Fibroblast of pulmonary artery (primary cell): ENCODE measurements around the gene N4BP3.
"Not testable (repeated sequence)": the region's sequence is repeated elsewhere in the genome, so short reads cannot be mapped to it uniquely, and the experiment has no call there.

Experiments
- DNase-seq: peaks from one replicate; pipeline ENCODE4 v3.0.0-alpha.2; 2010; ENCODE audit warnings: low read depth
- H3K4me3 ChIP-seq: replicated peaks from 2 replicates; pipeline ENCODE4 v1.5.1; 2011; ENCODE audit warnings: low read depth, mild to moderate bottlenecking, control low read depth, low read length, moderate library complexity
- TF ChIP-seq, protein P1 (sequence below): IDR thresholded peaks from 2 replicates; pipeline ENCODE4 v1.5.1; 2011; ENCODE audit warnings: mild to moderate bottlenecking, control low read depth, low read length, inconsistent platforms; ENCODE audit errors: missing control alignments

Gene N4BP3

DNA sequence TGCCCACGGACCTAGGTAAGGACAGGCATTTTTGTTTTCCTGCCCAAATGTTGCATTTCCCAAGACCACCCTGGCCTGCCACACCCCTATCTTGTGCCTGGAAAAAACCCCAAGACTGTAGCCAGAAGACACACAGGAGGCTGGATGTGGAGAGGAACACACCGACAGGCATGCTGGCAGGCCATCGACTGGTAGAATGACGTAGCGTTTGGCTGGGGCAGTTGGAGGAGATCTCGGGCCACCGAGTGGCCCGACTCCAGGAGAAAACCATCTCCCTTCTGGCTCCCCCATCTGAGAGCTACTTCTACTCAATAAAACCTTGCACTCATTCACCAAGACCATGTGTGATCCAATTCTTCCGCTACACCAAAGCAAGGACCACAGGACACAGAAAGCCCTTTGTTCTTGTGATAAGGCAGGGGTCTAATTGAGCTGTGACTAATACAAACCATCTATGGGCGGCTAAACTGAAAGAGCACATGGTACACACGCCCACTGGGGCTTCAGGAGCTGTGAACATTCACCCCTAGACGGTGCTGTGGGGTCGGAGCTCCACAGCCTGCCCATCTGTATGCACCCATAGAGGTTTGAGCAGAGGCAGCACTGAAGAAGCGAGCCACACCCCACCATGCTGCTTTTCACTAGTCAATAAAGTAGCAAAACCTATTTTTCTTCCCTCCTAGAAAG is 38.9 kb upstream of the N4BP3 start:
- no peak for DNase-seq
- TF ChIP-seq, protein P1, sequence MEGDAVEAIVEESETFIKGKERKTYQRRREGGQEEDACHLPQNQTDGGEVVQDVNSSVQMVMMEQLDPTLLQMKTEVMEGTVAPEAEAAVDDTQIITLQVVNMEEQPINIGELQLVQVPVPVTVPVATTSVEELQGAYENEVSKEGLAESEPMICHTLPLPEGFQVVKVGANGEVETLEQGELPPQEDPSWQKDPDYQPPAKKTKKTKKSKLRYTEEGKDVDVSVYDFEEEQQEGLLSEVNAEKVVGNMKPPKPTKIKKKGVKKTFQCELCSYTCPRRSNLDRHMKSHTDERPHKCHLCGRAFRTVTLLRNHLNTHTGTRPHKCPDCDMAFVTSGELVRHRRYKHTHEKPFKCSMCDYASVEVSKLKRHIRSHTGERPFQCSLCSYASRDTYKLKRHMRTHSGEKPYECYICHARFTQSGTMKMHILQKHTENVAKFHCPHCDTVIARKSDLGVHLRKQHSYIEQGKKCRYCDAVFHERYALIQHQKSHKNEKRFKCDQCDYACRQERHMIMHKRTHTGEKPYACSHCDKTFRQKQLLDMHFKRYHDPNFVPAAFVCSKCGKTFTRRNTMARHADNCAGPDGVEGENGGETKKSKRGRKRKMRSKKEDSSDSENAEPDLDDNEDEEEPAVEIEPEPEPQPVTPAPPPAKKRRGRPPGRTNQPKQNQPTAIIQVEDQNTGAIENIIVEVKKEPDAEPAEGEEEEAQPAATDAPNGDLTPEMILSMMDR, result no peak
- no peak overlapping the region for H3K4me3 ChIP-seq

DNA sequence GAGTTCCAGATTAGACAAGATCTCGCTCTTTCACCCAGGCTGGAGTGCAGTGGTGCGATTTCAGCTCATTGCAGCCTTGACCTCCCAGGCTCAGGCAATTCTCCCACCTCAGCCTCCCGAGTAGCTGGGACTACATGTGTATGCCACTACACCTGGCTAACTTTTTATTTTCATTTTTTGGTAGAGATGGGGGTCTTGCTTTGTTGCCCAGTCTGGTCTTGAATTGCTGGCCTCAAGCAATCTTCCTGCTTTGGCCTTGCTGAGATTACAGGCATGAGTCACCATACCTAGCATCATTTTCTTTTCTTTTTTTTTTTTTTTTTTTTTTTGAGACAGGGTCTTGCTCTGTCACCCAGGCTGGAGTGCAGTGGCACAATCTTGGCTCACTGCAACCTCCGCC is 36.4 kb upstream of the N4BP3 start:
- DNase-seq, H3K4me3 ChIP-seq: not testable (repeated sequence)

DNA sequence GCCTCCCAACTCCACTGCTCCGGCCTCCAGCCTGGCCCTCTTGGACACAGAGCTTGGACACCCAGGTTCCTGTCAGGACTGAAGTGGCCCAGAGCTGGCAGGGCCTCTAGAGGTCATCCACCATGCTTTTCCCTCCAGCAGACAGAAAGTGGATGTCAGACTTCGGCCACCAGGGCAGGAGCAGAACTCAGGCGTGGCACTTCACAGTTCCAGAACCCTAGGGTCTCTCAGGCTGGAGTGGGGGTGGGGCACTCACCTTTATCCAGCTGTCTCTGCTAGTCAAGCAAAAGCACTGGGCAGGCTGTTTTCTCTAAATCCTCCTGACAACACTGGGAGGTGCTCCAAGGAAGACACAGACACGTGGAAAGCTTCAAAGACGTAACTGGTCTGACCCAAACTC is 35.6 kb upstream of the N4BP3 start:
- TF ChIP-seq, protein P1, result no peak
- no peak for DNase-seq
- no peak overlapping the region for H3K4me3 ChIP-seq

DNA sequence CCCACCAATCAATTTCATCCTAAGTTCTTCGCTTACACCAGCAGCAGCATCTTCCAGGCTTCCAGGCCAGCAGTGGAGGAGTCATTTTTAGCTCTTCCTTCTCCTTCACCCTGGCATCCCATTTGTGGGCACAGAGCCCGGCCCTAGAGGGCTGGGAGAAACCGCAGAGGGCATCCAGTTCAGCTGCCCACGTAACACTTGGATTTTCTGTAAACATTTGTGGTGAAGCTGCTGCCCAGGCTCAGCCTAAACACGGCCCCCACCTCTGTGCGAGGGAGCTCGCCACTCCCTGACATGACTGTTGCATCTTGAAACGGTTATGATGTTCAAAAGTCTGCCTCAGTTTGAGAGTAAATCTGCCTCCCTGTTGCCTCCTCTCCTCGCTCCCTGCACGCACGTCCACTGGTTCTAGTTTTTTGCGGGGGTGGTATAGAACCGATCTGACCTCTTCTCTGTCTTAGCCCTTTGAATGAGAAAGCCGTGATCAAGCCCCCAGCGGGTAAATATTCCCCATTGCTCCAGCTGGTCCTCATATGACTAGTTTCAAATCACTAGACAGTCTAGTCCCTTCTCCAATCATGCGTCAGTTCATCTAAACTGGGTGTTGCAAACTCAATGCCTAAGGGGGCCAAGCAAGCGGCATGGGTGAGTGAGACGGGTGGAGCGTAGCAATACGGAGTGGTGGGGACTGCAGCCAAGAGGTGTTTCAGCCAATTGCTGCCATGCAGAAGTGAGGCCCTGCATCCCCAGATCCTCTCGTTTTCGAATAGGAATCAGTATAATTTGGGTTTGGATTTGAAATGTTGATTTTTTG is 34.9 kb upstream of the N4BP3 start:
- TF ChIP-seq, protein P1, result no peak
- DNase-seq, result peak; percentile 42
- H3K4me3 ChIP-seq, result no peak overlapping the region

DNA sequence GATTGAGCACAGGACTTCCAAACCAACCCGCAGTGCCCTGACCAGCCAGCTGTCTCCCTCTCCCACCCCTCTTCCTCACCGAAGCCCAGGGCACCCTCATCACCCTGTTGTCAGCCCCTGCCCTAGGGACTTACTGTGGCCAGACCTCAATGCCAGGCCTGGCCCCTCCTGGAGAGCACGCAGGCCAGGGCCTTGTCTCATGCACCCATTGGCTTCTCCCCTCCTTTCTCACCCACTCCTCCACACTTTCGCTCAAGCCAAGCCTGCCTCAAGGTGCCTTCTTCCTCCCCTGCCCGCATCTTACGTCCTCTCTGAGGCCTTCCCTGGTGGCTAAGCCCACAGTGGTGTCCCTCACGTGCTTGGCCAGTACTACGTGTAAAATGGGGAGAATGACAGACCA is 33.3 kb upstream of the N4BP3 start:
- TF ChIP-seq, protein P1, result no peak
- no peak for DNase-seq

DNA sequence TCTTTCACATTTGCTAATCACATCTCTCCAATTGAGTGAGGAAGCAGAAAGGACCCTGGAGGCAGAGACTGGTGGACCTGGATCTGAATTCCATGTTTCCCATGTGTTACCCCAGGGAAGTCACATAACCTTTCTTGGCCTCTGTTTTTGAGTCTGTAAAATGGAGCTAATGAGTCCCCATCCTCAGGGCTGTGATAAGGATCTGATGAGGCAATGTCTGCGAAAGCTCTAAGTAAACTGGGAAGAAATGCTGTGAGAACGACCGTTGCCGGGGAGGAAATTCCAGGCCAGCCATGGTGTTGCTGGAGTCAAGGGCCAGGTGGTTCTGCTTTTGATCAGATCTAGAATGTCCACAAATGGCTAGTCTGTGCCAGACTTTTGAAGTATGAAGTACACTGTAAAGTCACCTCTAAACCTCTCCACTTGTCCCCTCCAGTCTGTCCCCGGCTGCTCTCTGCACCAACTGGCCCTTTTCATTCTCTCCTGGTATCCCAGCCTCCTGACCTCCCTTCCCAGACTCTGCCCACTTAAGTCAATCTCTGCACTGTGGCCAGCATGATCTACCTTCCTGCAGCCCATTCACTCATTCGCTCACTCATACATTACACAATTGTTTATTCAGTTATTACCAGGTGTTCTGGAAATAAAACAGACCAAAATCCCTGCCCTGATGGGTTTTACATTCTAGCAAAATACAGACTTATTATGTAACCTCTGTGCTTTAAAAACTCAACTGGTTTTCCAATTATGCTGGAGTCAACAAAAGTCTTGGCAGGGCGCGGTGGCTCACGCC is 32.5 kb upstream of the N4BP3 start:
- no peak for DNase-seq
- no peak overlapping the region for H3K4me3 ChIP-seq
- TF ChIP-seq, protein P1, result no peak

More for the DNA sequence above, 33.3 kb upstream of the N4BP3 start:
- no peak overlapping the region for H3K4me3 ChIP-seq
